Gastroesophageal sphincter (tissue), 4 donors: ENCODE measurements around the gene FREM1. TPM values are rescaled to one million over a fixed set of nuclear protein-coding genes. Genes with fewer than 3 reads are reported as not detected.

Experiments
- ATAC-seq: fragments of 150-250 bp; one replicate; pipeline ENCODE4 v1.9.1; 2016; ENCODE audit warnings: mild to moderate bottlenecking, moderate library complexity
- H3K27ac ChIP-seq, 4 donors: fragments of 200-600 bp; sonication (generic) in 3 of 4; 1 replicate in 3 of 4; 2 replicates in 1 of 4; pipeline ENCODE4 v1.5.1; 2016 to 2019
- H3K27me3 ChIP-seq: fragments of 200-600 bp; sonication (generic); one replicate; pipeline ENCODE4 v1.5.1; 2019
- H3K36me3 ChIP-seq, 2 donors: fragments of 200-600 bp; sonication (generic); one replicate each; pipeline ENCODE4 v1.5.1; 2019; ENCODE audit warnings: control low read depth in 1 of 2
- H3K4me1 ChIP-seq, 3 donors: fragments of 200-600 bp; sonication (generic); 1 replicate in 2 of 3; 2 replicates in 1 of 3; pipeline ENCODE4 v1.5.1; 2016 to 2019; ENCODE audit warnings: control low read depth in 2 of 3
- H3K4me3 ChIP-seq, 2 donors: fragments of 200-600 bp; sonication (generic); one replicate each; pipeline ENCODE4 v1.5.1; 2019; ENCODE audit warnings: mild to moderate bottlenecking in 1 of 2, moderate library complexity in 1 of 2
- H3K9me3 ChIP-seq, 3 donors: fragments of 200-600 bp; sonication (generic); one replicate each; pipeline ENCODE4 v1.5.1; 2017 to 2019; ENCODE audit warnings: control low read depth in 2 of 3
- CTCF ChIP-seq, 4 experiments: fragments of 200-600 bp in 2 of 4; fragments of 450-650 bp in 2 of 4; sonication (generic) in 1 of 4; IDR thresholded peaks; one replicate each; pipeline ENCODE4 v1.5.1; 2017 to 2019; ENCODE audit warnings: antibody characterized with exemption in 4 of 4, mild to moderate bottlenecking in 2 of 4, moderate library complexity in 2 of 4
- EP300 ChIP-seq: sonication (generic); formaldehyde crosslinking; IDR thresholded peaks from one replicate; pipeline ENCODE4 v1.6.1; 2017; ENCODE audit warnings: antibody characterized with exemption, mild to moderate bottlenecking
- POLR2A ChIP-seq, 2 donors: fragments of 450-650 bp; IDR thresholded peaks; one replicate each; pipeline ENCODE4 v1.6.1; 2017; ENCODE audit warnings: antibody characterized with exemption in 2 of 2, mild to moderate bottlenecking in 2 of 2, moderate library complexity in 1 of 2
- POLR2AphosphoS5 ChIP-seq: sonication (generic); formaldehyde crosslinking; IDR thresholded peaks from one replicate; pipeline ENCODE4 v1.6.1; 2017; ENCODE audit warnings: antibody characterized with exemption
- whole genome bisulfite sequencing, 2 donors: methylation state at CpG; one replicate each; pipeline ENCODE4 v1.1.5; 2018; ENCODE audit warnings: low coverage in 1 of 2; 5-methylcytosine and 5-hydroxymethylcytosine counted together
- total RNA-seq, 4 donors: library from RNA; depleted of rRNA; stranded (reverse); fragments of >200 nt; gene quantifications; one replicate each; pipeline ENCODE4 v1.1.0, GENCODE V29; 2016

Gene FREM1
- total RNA-seq, 4 donors from 2014 or later = 0.59 to 4.8 (median 2.7) TPM

GRCh38 chr9:14788846-14789245 lies 121.4 kb downstream of the FREM1 start:
- Histone ChIP-seq H3K27ac (no peak overlapping the region), H3K36me3 (no peaks in the 10 kb centered on the region), H3K27me3 (no peaks in the 10 kb centered on the region), H3K4me1 (no peaks in the 10 kb centered on the region), H3K9me3 (no peaks in the 10 kb centered on the region), H3K4me3 (no peak overlapping the region)
- WGBS, 2 donors = 81 to 92% methylated on average over 4 to 5 of the region's 5 CpGs
- no peak for TF ChIP-seq CTCF (IDR thresholded peaks at IDR 0.05)
- no peak for TF ChIP-seq POLR2A (IDR thresholded peaks at IDR 0.05)
- no peak for ATAC-seq

GRCh38 chr9:14783358-14783757 lies 126.9 kb downstream of the FREM1 start:
- no peak for TF ChIP-seq POLR2AphosphoS5
- TF ChIP-seq EP300 = no peak
- no peak for TF ChIP-seq CTCF (IDR thresholded peaks at IDR 0.05)
- no peak for TF ChIP-seq POLR2A (IDR thresholded peaks at IDR 0.05)
- Histone ChIP-seq H3K36me3 (no peaks in the 10 kb centered on the region), H3K4me3 (no peak overlapping the region), H3K27ac (no peak overlapping the region), H3K9me3 (no peaks in the 10 kb centered on the region), H3K27me3 (no peaks in the 10 kb centered on the region), H3K4me1 (no peaks in the 10 kb centered on the region)
- no peak for ATAC-seq
- 72 to 75% methylated on average over 4 of the region's 4 CpGs for WGBS, 2 donors

GRCh38 chr9:14782286-14783051 lies 127.8 kb downstream of the FREM1 start:
- Histone ChIP-seq H3K27me3 (no peaks in the 10 kb centered on the region), H3K9me3 (no peaks in the 10 kb centered on the region), H3K4me3 (no peak overlapping the region), H3K4me1 (no peaks in the 10 kb centered on the region), H3K27ac (no peak overlapping the region), H3K36me3 (no peaks in the 10 kb centered on the region)
- 72 to 88% methylated on average over 7 to 8 of the region's 8 CpGs for WGBS, 2 donors
- no peak for ATAC-seq
- TF ChIP-seq CTCF (IDR thresholded peaks at IDR 0.05) (no peak), POLR2AphosphoS5 (no peak), EP300 (no peak)

- H3K27me3 ChIP-seq = no peaks in the 10 kb centered on the region
- H3K4me3 ChIP-seq = no peak overlapping the region
- no peak overlapping the region for H3K27ac ChIP-seq
- no peaks in the 10 kb centered on the region for H3K4me1 ChIP-seq
- no peaks in the 10 kb centered on the region for H3K9me3 ChIP-seq
- ATAC-seq = no peak
- TF ChIP-seq POLR2A (IDR thresholded peaks at IDR 0.05) (no peak), EP300 (no peak), CTCF (IDR thresholded peaks at IDR 0.05) (no peak), POLR2AphosphoS5 (no peak)
- 91 to 95% methylated on average over 4 of the region's 4 CpGs for WGBS, 2 donors
- no peaks in the 10 kb centered on the region for H3K36me3 ChIP-seq
These were observed 129.5 kb downstream of the FREM1 start for GRCh38 chr9:14780693-14781092.

GRCh38 chr9:14780251-14780650 lies 130.0 kb downstream of the FREM1 start:
- no peak for ATAC-seq
- 43 to 63% methylated on average over 1 to 5 of the region's 5 CpGs for WGBS, 2 donors
- no peak for TF ChIP-seq CTCF (IDR thresholded peaks at IDR 0.05)
- no peak for TF ChIP-seq EP300
- no peak for TF ChIP-seq POLR2AphosphoS5
- TF ChIP-seq POLR2A (IDR thresholded peaks at IDR 0.05) = no peak
- Histone ChIP-seq H3K27me3 (no peaks in the 10 kb centered on the region), H3K36me3 (no peaks in the 10 kb centered on the region), H3K4me1 (no peaks in the 10 kb centered on the region), H3K27ac (no peak overlapping the region), H3K4me3 (no peak overlapping the region), H3K9me3 (no peaks in the 10 kb centered on the region)
